ENCODE results near the gene SLC15A4.

SLC15A4 gene

DNA sequence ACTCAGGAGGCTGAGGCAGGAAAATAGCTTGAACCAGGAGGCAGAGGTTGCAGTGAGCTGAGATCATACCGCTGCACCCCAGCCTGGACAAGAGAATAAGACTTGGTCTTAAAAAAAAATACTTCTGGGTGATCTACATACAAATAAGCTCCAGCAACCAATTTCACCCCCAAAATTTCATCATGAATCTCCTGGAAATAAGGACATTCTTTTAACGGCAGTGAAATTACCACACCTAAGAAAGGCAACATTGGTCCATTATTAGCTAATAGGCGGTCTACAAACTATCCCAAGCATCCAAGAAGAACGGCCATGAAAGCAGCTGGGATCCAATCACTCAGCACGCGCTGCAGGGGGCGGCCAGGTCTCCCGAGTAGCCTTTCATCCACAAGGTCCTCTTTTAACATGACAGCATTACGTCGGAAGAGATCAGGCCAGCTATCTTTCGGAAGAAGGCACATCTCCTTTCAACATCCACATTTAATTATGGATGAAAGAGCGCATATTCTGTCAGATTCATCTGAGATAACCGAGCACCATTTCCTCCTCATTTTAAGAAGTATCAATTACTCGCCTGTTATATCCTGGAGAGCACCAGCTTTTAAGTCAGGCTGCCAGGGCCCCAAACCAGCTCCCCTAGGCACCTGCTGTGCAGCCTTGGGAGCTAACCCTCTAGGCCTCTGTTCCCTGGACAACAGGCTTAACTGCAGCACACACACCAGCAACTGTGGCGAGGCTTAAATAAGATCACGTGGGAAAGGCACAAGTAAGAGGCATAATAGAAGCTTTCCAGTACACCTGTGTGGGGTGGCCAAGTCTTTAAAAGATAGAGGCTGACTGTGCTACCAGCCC is 4.2 kb downstream of the SLC15A4 start:
- FAIRE-seq (peak; percentile 36), DNase-seq (ENCODE audit: insufficient read length) (no peak)
- TF ChIP-seq TAF1 (IDR thresholded peaks at IDR 0.05; ENCODE audit: borderline replicate concordance, low read depth, low read length): no peak
- TF ChIP-seq POLR2A (IDR thresholded peaks at IDR 0.05; ENCODE audit: low read depth, low read length): no peak
- TF ChIP-seq POLR2AphosphoS5 (IDR thresholded peaks at IDR 0.05; ENCODE audit: low read depth, low read length): no peak

DNA sequence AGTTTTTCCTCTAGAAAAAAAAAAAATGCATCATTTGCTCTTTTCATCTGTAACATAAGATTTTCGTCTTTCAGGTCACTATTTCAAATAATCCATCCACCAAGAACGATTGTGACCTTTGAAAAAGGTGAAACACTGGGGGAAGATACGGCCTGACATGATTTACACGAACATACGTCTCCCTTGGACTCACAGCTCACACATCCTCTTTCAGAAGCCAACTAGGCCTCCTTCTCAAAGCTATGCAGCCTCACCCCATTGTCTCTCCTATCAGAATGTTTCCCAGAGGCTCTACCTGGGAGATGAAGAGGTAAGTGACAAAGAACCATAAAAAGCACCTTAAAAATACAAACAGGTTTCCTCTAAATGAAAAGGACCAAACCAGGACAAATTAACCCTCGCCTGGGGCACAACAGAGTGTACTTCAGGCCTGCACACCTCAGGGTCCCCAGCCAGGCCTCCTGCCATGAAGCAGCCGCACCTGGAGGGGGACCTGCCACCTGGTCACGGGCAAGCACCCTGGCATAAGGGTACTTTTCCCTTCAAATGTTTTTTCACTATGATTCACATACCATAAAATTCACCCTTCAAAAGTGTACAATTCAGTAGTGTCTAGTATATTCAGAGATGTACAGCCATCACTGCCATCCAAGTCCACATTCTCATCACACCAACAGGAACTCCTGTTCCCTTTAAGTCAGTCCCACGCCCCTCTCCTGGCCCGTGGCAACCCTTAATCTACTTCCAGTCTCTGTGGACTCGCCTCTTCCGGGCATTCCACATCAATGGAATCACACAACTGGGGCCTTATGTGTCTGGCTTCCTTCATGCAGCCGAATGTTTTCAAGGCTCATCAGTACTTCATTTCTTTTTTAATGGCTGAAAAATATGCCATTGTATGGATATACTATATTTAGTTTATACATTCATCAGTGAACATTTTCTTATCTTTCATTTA is 5.4 kb downstream of the SLC15A4 start:
- peak; percentile 97 for FAIRE-seq
- no peak for DNase-seq (ENCODE audit: insufficient read length)
- TF ChIP-seq POLR2A (IDR thresholded peaks at IDR 0.05; ENCODE audit: low read depth, low read length) (peak; percentile 49; the same call in 1 of the 2 replicates), POLR2AphosphoS5 (IDR thresholded peaks at IDR 0.05; ENCODE audit: low read depth, low read length) (no peak; the same call in none of the 2 replicates)

DNA sequence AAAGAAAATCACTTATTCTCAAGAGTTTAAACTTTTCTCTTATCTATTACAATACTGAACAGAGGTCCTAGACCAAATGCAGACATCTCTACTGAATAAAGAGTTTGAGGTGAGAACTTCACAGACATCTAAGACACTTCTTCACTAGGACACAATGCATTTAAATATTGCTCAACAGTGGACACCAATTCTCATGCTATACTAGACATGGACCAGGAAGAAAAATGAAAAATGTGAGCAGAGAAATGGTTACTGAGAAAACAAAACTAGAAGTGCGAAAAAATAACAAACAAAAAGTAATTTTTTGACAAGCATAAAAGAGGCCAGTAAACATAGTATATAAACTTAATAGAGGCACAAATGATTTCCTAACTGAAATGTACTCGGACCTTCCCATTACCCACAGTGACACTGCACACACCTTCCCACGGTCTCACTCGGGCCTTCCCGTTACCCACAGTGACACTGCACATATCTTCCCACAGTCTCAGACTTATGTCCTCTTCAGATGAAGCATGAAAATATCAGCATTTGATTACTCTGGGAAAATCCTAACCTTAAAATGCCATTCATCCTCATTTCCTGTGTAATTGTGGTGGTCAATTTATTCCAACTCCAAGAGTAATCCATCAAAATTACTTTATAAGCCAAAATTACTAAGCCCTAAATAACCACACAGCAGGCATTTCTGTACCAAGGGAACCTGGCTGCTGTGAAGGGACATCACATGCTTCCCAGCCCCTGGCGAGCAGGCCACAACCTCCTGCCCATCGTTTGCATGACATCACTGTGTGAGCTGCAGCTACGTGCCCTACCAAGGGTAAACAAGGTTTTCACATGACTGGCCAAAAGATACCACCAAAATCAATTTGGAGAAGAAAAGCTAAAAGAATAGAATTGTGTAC is 6.4 kb downstream of the SLC15A4 start:
- no peak for DNase-seq (ENCODE audit: insufficient read length)
- TF ChIP-seq POLR2AphosphoS5 (IDR thresholded peaks at IDR 0.05; ENCODE audit: low read depth, low read length): peak; percentile 56; the same call in 1 of the 2 replicates
- 0 out of 2 replicates have a peak, but pooled peaks have one; percentile 12 for TF ChIP-seq POLR2A (IDR thresholded peaks at IDR 0.05; ENCODE audit: low read depth, low read length)
- no peak for TF ChIP-seq TAF1 (IDR thresholded peaks at IDR 0.05; ENCODE audit: borderline replicate concordance, low read depth, low read length)
- FAIRE-seq: no peak

GRCh38 chr12:128816643-128816920 is 7.2 kb downstream of the SLC15A4 start:
- no peak for TF ChIP-seq TAF1 (IDR thresholded peaks at IDR 0.05; ENCODE audit: borderline replicate concordance, low read depth, low read length)
- peak; percentile 56; the same call in 1 of the 2 replicates for TF ChIP-seq POLR2AphosphoS5 (IDR thresholded peaks at IDR 0.05; ENCODE audit: low read depth, low read length)
- DNase-seq (ENCODE audit: insufficient read length) (no peak), FAIRE-seq (peak; percentile 71)

- FAIRE-seq: peak; percentile 40
- no peak for DNase-seq (ENCODE audit: insufficient read length)
Measured at GRCh38 chr12:128815779-128816642, 7.7 kb downstream of the SLC15A4 start.

DNA sequence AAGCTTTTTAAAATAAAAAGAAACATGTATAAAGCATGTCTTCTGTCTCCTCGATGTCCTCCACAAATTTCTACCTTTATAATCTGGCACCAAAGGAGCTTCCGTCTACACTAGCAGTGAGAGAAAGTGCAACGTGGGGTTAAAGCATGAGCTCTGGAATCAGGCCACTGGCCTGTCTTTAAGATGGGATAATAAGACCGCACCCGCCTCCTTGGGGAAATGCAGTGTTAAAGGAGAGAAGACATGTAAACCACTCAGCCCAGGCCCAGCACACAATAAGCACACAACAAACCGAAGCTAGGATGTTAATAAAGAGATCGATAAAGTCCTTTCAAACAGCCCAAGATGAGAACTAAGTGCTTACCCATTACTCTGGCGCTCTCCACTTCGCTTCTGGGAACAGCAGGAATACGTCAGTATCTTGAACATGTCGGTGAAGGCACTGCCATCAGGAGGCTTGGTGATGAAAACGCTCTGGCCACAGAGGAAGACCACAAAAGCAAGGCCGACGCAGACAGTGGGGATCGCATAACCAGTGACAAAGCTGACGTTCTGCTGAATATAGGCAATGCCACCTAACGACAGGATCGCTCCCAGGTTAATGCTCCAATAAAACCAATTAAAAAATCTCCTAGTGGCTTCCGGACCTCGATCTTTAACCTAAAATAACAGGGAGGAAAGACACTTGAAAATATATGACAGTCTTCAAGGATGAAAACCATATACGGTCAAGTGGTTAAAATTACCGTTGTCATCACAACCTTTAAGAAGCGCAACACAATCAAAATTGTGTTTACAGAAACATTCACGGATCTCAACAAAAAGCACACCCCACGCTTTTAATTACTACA is 9.1 kb downstream of the SLC15A4 start:
- FAIRE-seq (peak; percentile 56), DNase-seq (ENCODE audit: insufficient read length) (no peak)
- TF ChIP-seq TAF1 (IDR thresholded peaks at IDR 0.05; ENCODE audit: borderline replicate concordance, low read depth, low read length): no peak
- peak; percentile 10; the same call in 1 of the 2 replicates for TF ChIP-seq POLR2AphosphoS5 (IDR thresholded peaks at IDR 0.05; ENCODE audit: low read depth, low read length)
- no peak for TF ChIP-seq POLR2A (IDR thresholded peaks at IDR 0.05; ENCODE audit: low read depth, low read length)

More at GRCh38 chr12:128815779-128816642, 7.7 kb downstream of the SLC15A4 start:
- TF ChIP-seq POLR2A (IDR thresholded peaks at IDR 0.05; ENCODE audit: low read depth, low read length): peak; percentile 16
- no peak; the same call in 1 of the 2 replicates for TF ChIP-seq POLR2AphosphoS5 (IDR thresholded peaks at IDR 0.05; ENCODE audit: low read depth, low read length)
- TF ChIP-seq TAF1 (IDR thresholded peaks at IDR 0.05; ENCODE audit: borderline replicate concordance, low read depth, low read length): no peak

GRCh38 chr12:128813883-128814282 is 9.9 kb downstream of the SLC15A4 start:
- TF ChIP-seq POLR2AphosphoS5 (IDR thresholded peaks at IDR 0.05; ENCODE audit: low read depth, low read length) (0 out of 2 replicates have a peak, but pooled peaks have one; percentile 17), TAF1 (IDR thresholded peaks at IDR 0.05; ENCODE audit: borderline replicate concordance, low read depth, low read length) (no peak)
- DNase-seq (ENCODE audit: insufficient read length) (no peak), FAIRE-seq (peak; percentile 94)

GRCh38 chr12:128813392-128813791 is 10.4 kb downstream of the SLC15A4 start:
- FAIRE-seq (peak; percentile 70), DNase-seq (ENCODE audit: insufficient read length) (no peak)
- TF ChIP-seq TAF1 (IDR thresholded peaks at IDR 0.05; ENCODE audit: borderline replicate concordance, low read depth, low read length) (no peak), POLR2A (IDR thresholded peaks at IDR 0.05; ENCODE audit: low read depth, low read length) (no peak), POLR2AphosphoS5 (IDR thresholded peaks at IDR 0.05; ENCODE audit: low read depth, low read length) (no peak)

- DNase-seq (ENCODE audit: insufficient read length) (no peak), FAIRE-seq (peak; percentile 89)
- TF ChIP-seq POLR2A (IDR thresholded peaks at IDR 0.05; ENCODE audit: low read depth, low read length): no peak
- peak; percentile 52; the same call in 1 of the 2 replicates for TF ChIP-seq POLR2AphosphoS5 (IDR thresholded peaks at IDR 0.05; ENCODE audit: low read depth, low read length)
- TF ChIP-seq TAF1 (IDR thresholded peaks at IDR 0.05; ENCODE audit: borderline replicate concordance, low read depth, low read length): no peak
Measured at GRCh38 chr12:128811806-128812205, 12.0 kb downstream of the SLC15A4 start.
